HEK293 (cell line): ENCODE data around the gene TRIM8.

Source experiments
- GLIS2 ChIP-seq: fragments of 450-650 bp; formaldehyde crosslinking; IDR thresholded peaks from 2 replicates; pipeline ENCODE4 v1.5.1; 2016; ENCODE audit warnings: missing biosample characterization, missing genetic modification characterization
- HOXD13 ChIP-seq: sonication (generic); formaldehyde crosslinking; IDR thresholded peaks from 2 replicates; pipeline ENCODE4 v1.8.0; 2022; ENCODE audit warnings: missing genetic modification reagents, borderline replicate concordance
- PATZ1 ChIP-seq: fragments of 450-650 bp; formaldehyde crosslinking; IDR thresholded peaks from 2 replicates; pipeline ENCODE4 v1.5.1; 2016; ENCODE audit warnings: missing biosample characterization, missing genetic modification characterization
- PRDM4 ChIP-seq: fragments of 450-650 bp; formaldehyde crosslinking; IDR thresholded peaks from 2 replicates; pipeline ENCODE4 v1.5.1; 2017; ENCODE audit warnings: missing biosample characterization, missing genetic modification characterization
- REPIN1 ChIP-seq: fragments of 450-650 bp; formaldehyde crosslinking; IDR thresholded peaks from 2 replicates; pipeline ENCODE4 v1.5.1; 2017; ENCODE audit warnings: missing biosample characterization, missing genetic modification characterization, low read depth
- SCRT1 ChIP-seq: fragments of 450-650 bp; formaldehyde crosslinking; IDR thresholded peaks from 2 replicates; pipeline ENCODE4 v1.5.1; 2016; ENCODE audit warnings: missing biosample characterization, missing genetic modification characterization, borderline replicate concordance
- SETDB1 ChIP-seq: IDR thresholded peaks from one replicate; pipeline ENCODE4 v1.6.1; 2017; ENCODE audit warnings: mild to moderate bottlenecking, low read length, moderate library complexity, mixed read lengths; ENCODE audit not compliant: insufficient read length
- SP3 ChIP-seq: fragments of 450-650 bp; formaldehyde crosslinking; IDR thresholded peaks from 2 replicates; pipeline ENCODE4 v1.5.1; 2016; ENCODE audit warnings: missing biosample characterization, missing genetic modification characterization
- ZNF138 ChIP-seq: fragments of 450-650 bp; formaldehyde crosslinking; IDR thresholded peaks from 2 replicates; pipeline ENCODE4 v1.5.1; 2016; ENCODE audit warnings: missing biosample characterization, missing genetic modification characterization, borderline replicate concordance
- ZNF157 ChIP-seq: fragments of 450-650 bp; formaldehyde crosslinking; IDR thresholded peaks from 2 replicates; pipeline ENCODE4 v1.5.1; 2016; ENCODE audit warnings: missing biosample characterization, missing genetic modification characterization
- ZNF174 ChIP-seq: fragments of 450-650 bp; formaldehyde crosslinking; IDR thresholded peaks from 2 replicates; pipeline ENCODE4 v1.5.0; 2017; ENCODE audit warnings: missing biosample characterization, mild to moderate bottlenecking, missing genetic modification characterization
- ZNF211 ChIP-seq: fragments of 450-650 bp; formaldehyde crosslinking; IDR thresholded peaks from 2 replicates; pipeline ENCODE4 v1.5.1; 2016; ENCODE audit warnings: low read depth, missing biosample characterization, missing genetic modification characterization
- ZNF24 ChIP-seq: fragments of 450-650 bp; formaldehyde crosslinking; IDR thresholded peaks from 2 replicates; pipeline ENCODE4 v1.5.1; 2016; ENCODE audit warnings: missing biosample characterization, missing genetic modification characterization
- ZNF274 ChIP-seq, 2 experiments: fragments of 200-500 bp in 1 of 2; fragments of 450-650 bp in 1 of 2; sonication (Bioruptor generic) in 1 of 2; formaldehyde crosslinking in 1 of 2; IDR thresholded peaks; 2 replicates each; pipeline versions ENCODE4 v1.5.1 to v1.6.1; 2014 to 2016; ENCODE audit warnings: borderline replicate concordance in 1 of 2, inconsistent platforms in 1 of 2, low read length in 1 of 2, missing biosample characterization in 1 of 2, missing genetic modification characterization in 1 of 2
- ZNF292 ChIP-seq: fragments of 450-650 bp; formaldehyde crosslinking; IDR thresholded peaks from 2 replicates; pipeline ENCODE4 v1.5.1; 2016; ENCODE audit warnings: low read depth, missing biosample characterization, missing genetic modification characterization, borderline replicate concordance
- ZNF391 ChIP-seq: fragments of 450-650 bp; formaldehyde crosslinking; IDR thresholded peaks from 2 replicates; pipeline ENCODE4 v1.5.1; 2016; ENCODE audit warnings: low read depth, missing biosample characterization, missing genetic modification characterization, borderline replicate concordance
- ZNF544 ChIP-seq: fragments of 450-650 bp; formaldehyde crosslinking; IDR thresholded peaks from 2 replicates; pipeline ENCODE4 v1.5.0; 2017; ENCODE audit warnings: missing biosample characterization, missing genetic modification characterization
- ZNF555 ChIP-seq: fragments of 450-650 bp; formaldehyde crosslinking; conservative IDR thresholded peaks from 2 replicates; pipeline ENCODE4 v1.5.1; 2017; ENCODE audit warnings: missing biosample characterization, mild to moderate bottlenecking, missing genetic modification characterization, inconsistent platforms
- ZNF561 ChIP-seq: fragments of 450-650 bp; IDR thresholded peaks from 2 replicates; pipeline ENCODE4 v1.5.1; 2018; ENCODE audit warnings: missing biosample characterization, missing genetic modification characterization, borderline replicate concordance
- ZNF610 ChIP-seq: fragments of 450-650 bp; formaldehyde crosslinking; IDR thresholded peaks from 2 replicates; pipeline ENCODE4 v1.5.1; 2016; ENCODE audit warnings: missing biosample characterization, missing genetic modification characterization, borderline replicate concordance
- ZNF623 ChIP-seq: fragments of 450-650 bp; formaldehyde crosslinking; IDR thresholded peaks from 2 replicates; pipeline ENCODE4 v1.5.1; 2016; ENCODE audit warnings: missing biosample characterization, missing genetic modification characterization
- ZNF664 ChIP-seq: fragments of 450-650 bp; formaldehyde crosslinking; IDR thresholded peaks from 2 replicates; pipeline ENCODE4 v1.5.1; 2016; ENCODE audit warnings: missing biosample characterization, missing genetic modification characterization
- ZNF677 ChIP-seq: fragments of 450-650 bp; IDR thresholded peaks from 2 replicates; pipeline ENCODE4 v1.5.0; 2018; ENCODE audit warnings: missing biosample characterization, mild to moderate bottlenecking, missing genetic modification characterization, moderate library complexity
- ZNF707 ChIP-seq: fragments of 450-650 bp; formaldehyde crosslinking; IDR thresholded peaks from 2 replicates; pipeline ENCODE4 v1.5.1; 2016; ENCODE audit warnings: missing biosample characterization, missing genetic modification characterization
- ZNF747 ChIP-seq: fragments of 450-650 bp; formaldehyde crosslinking; IDR thresholded peaks from 2 replicates; pipeline ENCODE4 v1.5.1; 2016; ENCODE audit warnings: missing biosample characterization, missing genetic modification characterization
- ZNF777 ChIP-seq: fragments of 450-650 bp; formaldehyde crosslinking; IDR thresholded peaks from 2 replicates; pipeline ENCODE4 v1.5.1; 2017; ENCODE audit warnings: missing biosample characterization, missing genetic modification characterization, borderline replicate concordance
- ZSCAN23 ChIP-seq: fragments of 450-650 bp; formaldehyde crosslinking; IDR thresholded peaks from 2 replicates; pipeline ENCODE4 v1.5.1; 2016; ENCODE audit warnings: missing biosample characterization, missing genetic modification characterization
- ZSCAN5A ChIP-seq: fragments of 450-650 bp; formaldehyde crosslinking; IDR thresholded peaks from 2 replicates; pipeline ENCODE4 v1.5.1; 2016; ENCODE audit warnings: missing biosample characterization, missing genetic modification characterization
- TF ChIP-seq, protein P1 (sequence below): fragments of 450-650 bp; formaldehyde crosslinking; IDR thresholded peaks from 2 replicates; pipeline ENCODE4 v1.5.1; 2016; ENCODE audit warnings: missing biosample characterization, missing genetic modification characterization, low read depth
- TF ChIP-seq, protein P2 (sequence below): fragments of 450-650 bp; formaldehyde crosslinking; IDR thresholded peaks from 2 replicates; pipeline ENCODE4 v1.5.1; 2017; ENCODE audit warnings: missing biosample characterization, missing genetic modification characterization

TRIM8 gene

DNA sequence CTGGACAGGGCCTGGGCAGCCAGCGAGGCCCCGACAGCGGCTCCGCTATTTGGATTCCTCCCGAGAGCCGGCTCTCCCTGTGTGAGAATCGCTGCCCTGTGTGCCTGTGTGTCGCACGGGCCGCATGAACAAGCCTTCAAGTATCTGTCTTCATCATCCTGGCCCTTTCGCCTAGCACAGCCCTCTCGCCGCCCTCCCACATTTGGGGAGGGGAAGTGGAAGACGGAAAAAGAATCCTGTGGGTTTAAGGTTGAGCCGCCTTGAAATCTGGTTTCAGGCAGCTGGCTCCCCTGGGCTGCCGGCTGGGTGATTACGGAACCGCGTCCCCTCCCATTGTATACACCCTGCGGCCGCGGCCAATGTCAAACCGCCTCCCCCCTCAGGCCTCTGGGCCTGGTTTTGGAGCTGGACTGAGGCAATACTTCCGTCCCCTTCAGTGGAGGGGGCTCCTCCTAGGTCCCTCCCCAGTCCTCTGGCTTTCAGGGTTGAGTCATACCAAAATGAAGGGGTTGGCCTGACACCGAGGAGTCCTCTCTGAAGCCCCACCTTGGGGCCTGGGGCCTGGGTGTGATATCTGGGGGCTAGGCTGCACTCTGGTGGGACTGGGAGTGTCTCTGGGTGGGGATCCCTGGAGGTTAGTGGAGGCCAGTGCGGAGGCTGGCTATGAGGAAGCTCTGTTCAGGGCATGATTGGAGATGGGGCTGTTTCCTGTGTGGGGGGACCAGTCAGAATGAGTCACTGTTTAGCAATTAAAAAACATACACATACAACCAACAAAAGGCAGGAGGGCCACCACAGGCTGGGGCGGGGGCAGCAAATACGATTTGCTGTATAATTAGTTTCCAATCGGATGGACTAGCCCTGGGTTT is 1.7 kb downstream of the TRIM8 start (continued):
- TF ChIP-seq HOXD13 (CRISPR knock-in tag) (no peak), ZNF174 (tag by site-specific recombination) (no peak), ZNF777 (no peak), SETDB1 (no peak), ZNF623 (tag by site-specific recombination) (no peak), ZNF292 (tag by site-specific recombination) (no peak), ZNF677 (no peak), PATZ1 (tag by site-specific recombination) (peak; percentile 98), ZNF555 (tag by site-specific recombination) (no peak), ZNF24 (tag by site-specific recombination) (peak; percentile 69), ZSCAN5A (tag by site-specific recombination) (0 out of 2 replicates have a peak, but pooled peaks have one; percentile 14), ZNF707 (tag by site-specific recombination) (no peak), REPIN1 (tag by site-specific recombination) (0 out of 2 replicates have a peak, but pooled peaks have one; percentile 32), ZNF211 (tag by site-specific recombination) (no peak), ZNF391 (tag by site-specific recombination) (peak; percentile 14; the same call in 1 of the 2 replicates), ZNF747 (tag by site-specific recombination) (no peak), SCRT1 (tag by site-specific recombination) (no peak), ZNF610 (tag by site-specific recombination) (no peak), ZNF138 (no peak), PRDM4 (tag by site-specific recombination) (no peak), GLIS2 (peak; percentile 86), ZNF157 (tag by site-specific recombination) (no peak), ZNF664 (tag by site-specific recombination) (no peak), SP3 (tag by site-specific recombination) (peak; percentile 75), ZNF561 (no peak; the same call in 1 of the 2 replicates), ZNF274 (IDR thresholded peaks at IDR 0.05; ENCODE audit: low read length) (no peak), ZNF274 (tag by site-specific recombination; IDR thresholded peaks at IDR 0.05; ENCODE audit: borderline replicate concordance) (no peak), ZSCAN23 (tag by site-specific recombination) (no peak; the same call in 1 of the 2 replicates), ZNF544 (tag by site-specific recombination) (no peak)
- TF ChIP-seq, protein P1, sequence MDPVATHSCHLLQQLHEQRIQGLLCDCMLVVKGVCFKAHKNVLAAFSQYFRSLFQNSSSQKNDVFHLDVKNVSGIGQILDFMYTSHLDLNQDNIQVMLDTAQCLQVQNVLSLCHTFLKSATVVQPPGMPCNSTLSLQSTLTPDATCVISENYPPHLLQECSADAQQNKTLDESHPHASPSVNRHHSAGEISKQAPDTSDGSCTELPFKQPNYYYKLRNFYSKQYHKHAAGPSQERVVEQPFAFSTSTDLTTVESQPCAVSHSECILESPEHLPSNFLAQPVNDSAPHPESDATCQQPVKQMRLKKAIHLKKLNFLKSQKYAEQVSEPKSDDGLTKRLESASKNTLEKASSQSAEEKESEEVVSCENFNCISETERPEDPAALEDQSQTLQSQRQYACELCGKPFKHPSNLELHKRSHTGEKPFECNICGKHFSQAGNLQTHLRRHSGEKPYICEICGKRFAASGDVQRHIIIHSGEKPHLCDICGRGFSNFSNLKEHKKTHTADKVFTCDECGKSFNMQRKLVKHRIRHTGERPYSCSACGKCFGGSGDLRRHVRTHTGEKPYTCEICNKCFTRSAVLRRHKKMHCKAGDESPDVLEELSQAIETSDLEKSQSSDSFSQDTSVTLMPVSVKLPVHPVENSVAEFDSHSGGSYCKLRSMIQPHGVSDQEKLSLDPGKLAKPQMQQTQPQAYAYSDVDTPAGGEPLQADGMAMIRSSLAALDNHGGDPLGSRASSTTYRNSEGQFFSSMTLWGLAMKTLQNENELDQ = no peak
- TF ChIP-seq, protein P2, sequence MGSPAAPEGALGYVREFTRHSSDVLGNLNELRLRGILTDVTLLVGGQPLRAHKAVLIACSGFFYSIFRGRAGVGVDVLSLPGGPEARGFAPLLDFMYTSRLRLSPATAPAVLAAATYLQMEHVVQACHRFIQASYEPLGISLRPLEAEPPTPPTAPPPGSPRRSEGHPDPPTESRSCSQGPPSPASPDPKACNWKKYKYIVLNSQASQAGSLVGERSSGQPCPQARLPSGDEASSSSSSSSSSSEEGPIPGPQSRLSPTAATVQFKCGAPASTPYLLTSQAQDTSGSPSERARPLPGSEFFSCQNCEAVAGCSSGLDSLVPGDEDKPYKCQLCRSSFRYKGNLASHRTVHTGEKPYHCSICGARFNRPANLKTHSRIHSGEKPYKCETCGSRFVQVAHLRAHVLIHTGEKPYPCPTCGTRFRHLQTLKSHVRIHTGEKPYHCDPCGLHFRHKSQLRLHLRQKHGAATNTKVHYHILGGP (tag by site-specific recombination) = no peak
